IMR-90 (cell line): ENCODE data around the gene HFM1. TPM values are rescaled to one million over a fixed set of nuclear protein-coding genes. Genes with fewer than 3 reads are reported as not detected.

Experiments
- ATAC-seq: fragments of 200-7000 bp; cut with Tn5 transposase; 2 replicates; pipeline ENCODE4 v1.9.1; 2020; ENCODE audit warnings: low read depth, mild to moderate bottlenecking, moderate library complexity
- BruUV-seq: library from RNA; stranded (reverse); fragments of 400-500 nt; replicated peaks from 2 replicates; lab custom pipeline; 2021; lab: Mats Ljungman, UMichigan
- CTCF ChIA-PET: fragments of 300-600 bp; formaldehyde crosslinking; extraction: SDS; loops from one replicate; lab custom pipeline; 2021; ENCODE audit warnings: antibody characterized with exemption; lab: Yijun Ruan, JAX
- POLR2A ChIA-PET: fragments of 300-600 bp; sonication (Branson Sonifier 250); formaldehyde crosslinking; loops from one replicate; lab custom pipeline; 2022; ENCODE audit warnings: antibody characterized with exemption; ENCODE audit not compliant: unreplicated experiment; lab: Charles Lee
- DNase-seq: peaks from one replicate; pipeline ENCODE4 v3.0.0; 2013
- H2AFZ ChIP-seq: replicated peaks from 2 replicates; pipeline ENCODE3; 2013; ENCODE audit warnings: low read length, mild to moderate bottlenecking; ENCODE audit not compliant: poor library complexity
- H2AK5ac ChIP-seq: 2 replicates; pipeline ENCODE4 v1.6.1; 2013; ENCODE audit warnings: low read depth, low read length, inconsistent platforms
- H2AK9ac ChIP-seq: replicated peaks from 2 replicates; pipeline ENCODE3; 2013; ENCODE audit warnings: mild to moderate bottlenecking, low read depth, low read length, moderate library complexity; ENCODE audit not compliant: poor library complexity
- H2BK120ac ChIP-seq: 2 replicates; pipeline ENCODE4 v1.6.1; 2013; ENCODE audit warnings: low read depth, low read length, inconsistent platforms
- H2BK15ac ChIP-seq: 3 replicates; pipeline ENCODE4 v1.6.1; 2013; ENCODE audit warnings: low read depth, low read length, inconsistent platforms
- H2BK20ac ChIP-seq: 2 replicates; pipeline ENCODE4 v1.6.1; 2013; ENCODE audit warnings: low read depth, mild to moderate bottlenecking, inconsistent platforms, low read length, moderate library complexity
- H2BK5ac ChIP-seq: 2 replicates; pipeline ENCODE4 v1.6.1; 2013; ENCODE audit warnings: mild to moderate bottlenecking, low read depth, low read length, inconsistent platforms; ENCODE audit not compliant: poor library complexity, severe bottlenecking
- H3K14ac ChIP-seq: replicated peaks from 2 replicates; pipeline ENCODE4 v1.6.1; 2013; ENCODE audit warnings: low read depth, low read length, inconsistent platforms
- H3K18ac ChIP-seq: 2 replicates; pipeline ENCODE4 v1.6.1; 2013; ENCODE audit warnings: low read depth, low read length, control low read depth
- H3K23ac ChIP-seq: 2 replicates; pipeline ENCODE4 v1.6.1; 2013; ENCODE audit warnings: low read depth, low read length, inconsistent platforms
- H3K27ac ChIP-seq: 2 replicates; pipeline ENCODE4 v1.5.1; 2013; ENCODE audit warnings: mild to moderate bottlenecking, control low read depth, low read length; ENCODE audit not compliant: insufficient read depth
- H3K27me3 ChIP-seq: 2 replicates; pipeline ENCODE4 v1.6.1; 2013; ENCODE audit warnings: low read length; ENCODE audit not compliant: control insufficient read depth, insufficient read depth
- H3K36me3 ChIP-seq: 2 replicates; pipeline ENCODE4 v1.6.1; 2013; ENCODE audit warnings: low read length, mixed read lengths; ENCODE audit not compliant: control insufficient read depth, insufficient read depth
- H3K4ac ChIP-seq: 2 replicates; pipeline ENCODE4 v1.6.1; 2013; ENCODE audit warnings: low read depth, low read length, inconsistent platforms
- H3K4me1 ChIP-seq: 2 replicates; pipeline ENCODE4 v1.6.1; 2013; ENCODE audit warnings: low read length, mixed read lengths; ENCODE audit not compliant: control insufficient read depth, insufficient read depth
- H3K4me2 ChIP-seq: 2 replicates; pipeline ENCODE4 v1.6.1; 2013; ENCODE audit warnings: low read depth, mild to moderate bottlenecking, control low read depth, low read length, moderate library complexity
- H3K4me3 ChIP-seq: 2 replicates; pipeline ENCODE4 v1.5.1; 2013; ENCODE audit warnings: low read depth, mild to moderate bottlenecking, control low read depth, low read length, moderate library complexity; ENCODE audit not compliant: insufficient read depth
- H3K56ac ChIP-seq: 2 replicates; pipeline ENCODE4 v1.6.1; 2013; ENCODE audit warnings: low read length, inconsistent platforms; ENCODE audit not compliant: insufficient read depth; ENCODE audit errors: extremely low read depth
- H3K79me1 ChIP-seq, 2 experiments: 2 replicates each; pipeline ENCODE4 v1.6.1; 2013; ENCODE audit warnings: low read length in 2 of 2, inconsistent platforms in 1 of 2, low read depth in 1 of 2
- H3K9ac ChIP-seq: 2 replicates; pipeline ENCODE4 v1.6.1; 2013; ENCODE audit warnings: low read depth, low read length, control low read depth
- H3K9me1 ChIP-seq: 2 replicates; pipeline ENCODE4 v1.6.1; 2013; ENCODE audit warnings: low read length, inconsistent platforms; ENCODE audit not compliant: insufficient read depth
- H3K9me3 ChIP-seq: 2 replicates; pipeline ENCODE4 v1.6.1; 2013; ENCODE audit warnings: low read length; ENCODE audit not compliant: control insufficient read depth, insufficient read depth
- H4K20me1 ChIP-seq: 2 replicates; pipeline ENCODE4 v1.6.1; 2013; ENCODE audit warnings: low read length, inconsistent platforms; ENCODE audit not compliant: insufficient read depth
- H4K5ac ChIP-seq: 2 replicates; pipeline ENCODE4 v1.6.1; 2013; ENCODE audit warnings: mild to moderate bottlenecking, low read depth, low read length, control low read depth
- H4K8ac ChIP-seq, 2 experiments: 2 replicates each; pipeline ENCODE4 v1.6.1; 2013; ENCODE audit warnings: low read depth in 2 of 2, low read length in 2 of 2, control low read depth in 1 of 2, inconsistent platforms in 1 of 2
- H4K91ac ChIP-seq: 2 replicates; pipeline ENCODE4 v1.6.1; 2013; ENCODE audit warnings: low read depth, low read length, inconsistent platforms; ENCODE audit not compliant: insufficient read depth
- BHLHE40 ChIP-seq: fragments of 150-350 bp; IDR thresholded peaks from 2 replicates; pipeline ENCODE4 v1.6.1; 2016; ENCODE audit warnings: mild to moderate bottlenecking, low read depth, low read length
- FOS ChIP-seq: fragments of 150-350 bp; IDR thresholded peaks from 2 replicates; pipeline ENCODE4 v1.6.1; 2016; ENCODE audit warnings: low read depth, low read length
- NFE2L2 ChIP-seq: fragments of 150-350 bp; IDR thresholded peaks from 2 replicates; pipeline ENCODE4 v1.6.1; 2016; ENCODE audit warnings: low read depth, mild to moderate bottlenecking, low read length
- POLR2A ChIP-seq: IDR thresholded peaks from 2 replicates; pipeline ENCODE4 v1.6.1; 2012; ENCODE audit warnings: mild to moderate bottlenecking, low read depth, low read length
- RAD21 ChIP-seq: IDR thresholded peaks from 2 replicates; pipeline ENCODE4 v1.6.1; 2012; ENCODE audit warnings: low read length, improper control_type of control experiment
- RFX5 ChIP-seq: IDR thresholded peaks from 2 replicates; pipeline ENCODE4 v1.8.0; 2012; ENCODE audit warnings: low read depth, mild to moderate bottlenecking, low read length, moderate library complexity
- SMC3 ChIP-seq: fragments of 150-350 bp; IDR thresholded peaks from 2 replicates; pipeline ENCODE4 v1.6.1; 2016; ENCODE audit warnings: low read depth, mild to moderate bottlenecking, antibody characterized with exemption, low read length, moderate library complexity
- dilution Hi-C: fragments of 300-500 bp; cut with HindIII; formaldehyde crosslinking; loops from one replicate; pipeline ENCODE4 v1.14.3; 2018; ENCODE audit warnings: low sequenced_read_pairs; ENCODE audit not compliant: unreplicated experiment
- in situ Hi-C: fragments of 300-500 bp; cut with MboI; formaldehyde crosslinking; loops from 3 replicates; pipeline ENCODE4 v1.14.3; 2019; ENCODE audit warnings: low sequenced_read_pairs, inconsistent platforms, mixed read lengths
- intact Hi-C: fragments of 100-400 bp; cut with micrococcal nuclease; formaldehyde crosslinking; loops from 2 replicates; pipeline ENCODE4 v1.10.0; 2022
- polyA plus RNA-seq, 3 experiments: library from polyadenylated mRNA; depleted of rRNA; stranded (reverse); fragments of >200 nt; gene quantifications; 2 replicates each; pipeline ENCODE4 v1.2.3, GENCODE V29; 2012; ENCODE audit warnings: low replicate concordance in 1 of 3
- total RNA-seq: library from RNA; depleted of rRNA; stranded (reverse); fragments of >200 nt; gene quantifications from 2 replicates; pipeline ENCODE4 v1.2.3, GENCODE V29; 2012
- TF ChIP-seq, protein P1 (sequence below): conservative IDR thresholded peaks from 2 replicates; pipeline ENCODE4 v1.5.1; 2012; ENCODE audit warnings: mild to moderate bottlenecking, low read depth, low read length, improper control_type of control experiment
- TF ChIP-seq, protein P2 (sequence below): fragments of 150-350 bp; IDR thresholded peaks from 2 replicates; pipeline ENCODE4 v1.6.1; 2017; ENCODE audit warnings: mild to moderate bottlenecking, antibody characterized with exemption, low read length, low read depth

HFM1 gene
- total and polyA plus RNA-seq, 2 of the 4 experiments (the other 2 are of a cell fraction) = 0.15 to 0.18 TPM

DNA sequence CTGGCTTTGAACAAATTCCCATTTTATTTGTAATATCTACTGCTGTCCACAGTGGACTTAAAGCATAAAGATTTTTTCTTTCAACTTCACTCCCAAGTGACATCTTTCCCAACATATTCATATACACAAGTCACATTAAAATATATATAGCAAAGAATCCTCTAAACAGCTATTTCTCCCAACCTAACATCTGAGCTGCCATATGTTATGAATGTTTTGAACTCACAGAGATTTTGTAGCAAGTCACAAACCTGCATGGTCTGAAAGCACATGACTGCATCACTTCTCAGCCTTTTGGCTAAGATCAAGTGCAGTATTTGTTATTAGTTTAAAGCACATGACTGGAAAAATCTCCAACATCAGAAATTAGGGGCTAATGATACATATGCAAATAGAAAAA, 7.7 kb upstream of the HFM1 start:
- ATAC-seq (no peak), DNase-seq (no peak)
- H2BK15ac ChIP-seq = no peak overlapping the region
- H4K91ac ChIP-seq = no peak overlapping the region
- H3K23ac ChIP-seq = no peak overlapping the region
- CTCF ChIA-PET = interaction anchor here (1.1 kb wide), 1 partner anchor 10 kb away, joined by 3 read pairs; no protein-coding TSS in a partner anchor
- peaks cover 3% of the 10 kb centered on the region for H3K27me3 ChIP-seq
- H4K20me1 ChIP-seq = no peaks in the 10 kb centered on the region
- H3K79me1 ChIP-seq = no peaks in the 10 kb centered on the region
- H2AK9ac ChIP-seq = no peak overlapping the region
- H3K9ac ChIP-seq = no peak overlapping the region
- no peak overlapping the region for H2AK5ac ChIP-seq
- no peak overlapping the region for H3K18ac ChIP-seq
- H3K4me1 ChIP-seq = no peaks in the 10 kb centered on the region
- no peak overlapping the region for H2BK5ac ChIP-seq
- H3K56ac ChIP-seq = no peak overlapping the region
- H4K8ac ChIP-seq = no peak overlapping the region
- dilution Hi-C loops = no loop called here
- no peak overlapping the region for H3K4me2 ChIP-seq
- H3K36me3 ChIP-seq = no peaks in the 10 kb centered on the region
- POLR2A ChIA-PET = no interaction called here
- no peaks in the 10 kb centered on the region for H3K9me3 ChIP-seq
- no peak overlapping the region for H2AFZ ChIP-seq
- no peak overlapping the region for H3K4ac ChIP-seq
- H2BK20ac ChIP-seq = no peak overlapping the region
- TF ChIP-seq, protein P1, sequence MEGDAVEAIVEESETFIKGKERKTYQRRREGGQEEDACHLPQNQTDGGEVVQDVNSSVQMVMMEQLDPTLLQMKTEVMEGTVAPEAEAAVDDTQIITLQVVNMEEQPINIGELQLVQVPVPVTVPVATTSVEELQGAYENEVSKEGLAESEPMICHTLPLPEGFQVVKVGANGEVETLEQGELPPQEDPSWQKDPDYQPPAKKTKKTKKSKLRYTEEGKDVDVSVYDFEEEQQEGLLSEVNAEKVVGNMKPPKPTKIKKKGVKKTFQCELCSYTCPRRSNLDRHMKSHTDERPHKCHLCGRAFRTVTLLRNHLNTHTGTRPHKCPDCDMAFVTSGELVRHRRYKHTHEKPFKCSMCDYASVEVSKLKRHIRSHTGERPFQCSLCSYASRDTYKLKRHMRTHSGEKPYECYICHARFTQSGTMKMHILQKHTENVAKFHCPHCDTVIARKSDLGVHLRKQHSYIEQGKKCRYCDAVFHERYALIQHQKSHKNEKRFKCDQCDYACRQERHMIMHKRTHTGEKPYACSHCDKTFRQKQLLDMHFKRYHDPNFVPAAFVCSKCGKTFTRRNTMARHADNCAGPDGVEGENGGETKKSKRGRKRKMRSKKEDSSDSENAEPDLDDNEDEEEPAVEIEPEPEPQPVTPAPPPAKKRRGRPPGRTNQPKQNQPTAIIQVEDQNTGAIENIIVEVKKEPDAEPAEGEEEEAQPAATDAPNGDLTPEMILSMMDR = no peak
- TF ChIP-seq FOS = no peak
- TF ChIP-seq, protein P2, sequence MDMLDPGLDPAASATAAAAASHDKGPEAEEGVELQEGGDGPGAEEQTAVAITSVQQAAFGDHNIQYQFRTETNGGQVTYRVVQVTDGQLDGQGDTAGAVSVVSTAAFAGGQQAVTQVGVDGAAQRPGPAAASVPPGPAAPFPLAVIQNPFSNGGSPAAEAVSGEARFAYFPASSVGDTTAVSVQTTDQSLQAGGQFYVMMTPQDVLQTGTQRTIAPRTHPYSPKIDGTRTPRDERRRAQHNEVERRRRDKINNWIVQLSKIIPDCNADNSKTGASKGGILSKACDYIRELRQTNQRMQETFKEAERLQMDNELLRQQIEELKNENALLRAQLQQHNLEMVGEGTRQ = no peak
- TF ChIP-seq BHLHE40 = no peak
- no peak for TF ChIP-seq RAD21
- TF ChIP-seq SMC3 = no peak
- TF ChIP-seq RFX5 = no peak
- no peak for TF ChIP-seq NFE2L2
- no peak for TF ChIP-seq POLR2A
- H3K27ac ChIP-seq = no peak overlapping the region
- no TSS peak for BruUV-seq
- H3K14ac ChIP-seq = no peak overlapping the region
- no peak overlapping the region for H4K5ac ChIP-seq
- no peak overlapping the region for H3K4me3 ChIP-seq
- intact Hi-C loops = no loop called here
- in situ Hi-C loops = no loop called here
- no peak overlapping the region for H2BK120ac ChIP-seq
- no peaks in the 10 kb centered on the region for H3K9me1 ChIP-seq
